Upper lobe of left lung (tissue), 4 donors: ENCODE measurements around the gene ACTMAP.

Experiments used
- EP300 ChIP-seq, 4 donors: sonication (generic); formaldehyde crosslinking; IDR thresholded peaks; one replicate each; pipeline ENCODE4 v1.5.1; 2017; ENCODE audit warnings: antibody characterized with exemption in 4 of 4, control low read depth in 2 of 4
- POLR2AphosphoS5 ChIP-seq, 2 donors: sonication (generic); formaldehyde crosslinking; IDR thresholded peaks; one replicate each; pipeline ENCODE4 v1.5.1; 2017; ENCODE audit warnings: antibody characterized with exemption in 2 of 2
- TF ChIP-seq, protein P1 (sequence below), 6 experiments: fragments of 450-650 bp in 4 of 6; fragments of 200-600 bp in 2 of 6; sonication (generic) in 2 of 6; IDR thresholded peaks; one replicate each; pipeline ENCODE4 v1.5.1; 2016 to 2019; ENCODE audit warnings: antibody characterized with exemption in 6 of 6

DNA sequence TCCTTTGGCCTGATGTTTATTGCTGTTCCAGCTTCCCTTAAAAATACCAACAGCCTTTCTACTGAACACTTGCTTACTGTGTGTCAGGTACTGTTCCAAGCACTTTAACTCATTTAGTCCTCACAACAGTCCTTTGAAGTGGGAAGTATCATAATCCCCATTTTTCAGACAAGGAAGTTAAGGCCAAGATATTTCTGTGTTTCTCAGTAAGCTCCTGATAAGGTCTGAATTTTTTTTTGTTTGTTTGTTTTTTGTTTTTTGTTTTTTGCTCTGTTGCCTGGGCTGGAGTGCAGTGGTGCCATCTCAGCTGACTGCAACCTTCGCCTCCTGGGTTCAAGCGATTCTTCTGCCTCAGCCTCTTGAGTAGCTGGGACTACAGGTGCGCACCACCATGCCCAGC is 8.2 kb upstream of the ACTMAP start:
- TF ChIP-seq, protein P1, sequence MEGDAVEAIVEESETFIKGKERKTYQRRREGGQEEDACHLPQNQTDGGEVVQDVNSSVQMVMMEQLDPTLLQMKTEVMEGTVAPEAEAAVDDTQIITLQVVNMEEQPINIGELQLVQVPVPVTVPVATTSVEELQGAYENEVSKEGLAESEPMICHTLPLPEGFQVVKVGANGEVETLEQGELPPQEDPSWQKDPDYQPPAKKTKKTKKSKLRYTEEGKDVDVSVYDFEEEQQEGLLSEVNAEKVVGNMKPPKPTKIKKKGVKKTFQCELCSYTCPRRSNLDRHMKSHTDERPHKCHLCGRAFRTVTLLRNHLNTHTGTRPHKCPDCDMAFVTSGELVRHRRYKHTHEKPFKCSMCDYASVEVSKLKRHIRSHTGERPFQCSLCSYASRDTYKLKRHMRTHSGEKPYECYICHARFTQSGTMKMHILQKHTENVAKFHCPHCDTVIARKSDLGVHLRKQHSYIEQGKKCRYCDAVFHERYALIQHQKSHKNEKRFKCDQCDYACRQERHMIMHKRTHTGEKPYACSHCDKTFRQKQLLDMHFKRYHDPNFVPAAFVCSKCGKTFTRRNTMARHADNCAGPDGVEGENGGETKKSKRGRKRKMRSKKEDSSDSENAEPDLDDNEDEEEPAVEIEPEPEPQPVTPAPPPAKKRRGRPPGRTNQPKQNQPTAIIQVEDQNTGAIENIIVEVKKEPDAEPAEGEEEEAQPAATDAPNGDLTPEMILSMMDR (IDR thresholded peaks at IDR 0.05), result no peak
- TF ChIP-seq EP300 (IDR thresholded peaks at IDR 0.05) (no peak), POLR2AphosphoS5 (IDR thresholded peaks at IDR 0.05) (no peak)
